Endodermal cell (in vitro differentiated cells): ENCODE data around the gene UCK1. TPM values are rescaled to one million over a fixed set of nuclear protein-coding genes. Genes with fewer than 3 reads are reported as not detected.

ENCODE experiments used
- DNase-seq: peaks from one replicate; pipeline ENCODE4 v3.0.0-alpha.2; 2017
- H3K27ac ChIP-seq: 2 replicates; pipeline ENCODE4 v1.5.1; 2013; ENCODE audit warnings: mild to moderate bottlenecking, low read depth, low read length, moderate library complexity
- H3K27me3 ChIP-seq: 2 replicates; pipeline ENCODE4 v1.6.1; 2013; ENCODE audit warnings: mild to moderate bottlenecking, low read length, moderate library complexity; ENCODE audit not compliant: insufficient read depth, control insufficient read depth, poor library complexity, severe bottlenecking
- H3K36me3 ChIP-seq: 2 replicates; pipeline ENCODE4 v1.7.0; 2013; ENCODE audit warnings: mild to moderate bottlenecking, low read length, moderate library complexity; ENCODE audit not compliant: control insufficient read depth, insufficient read depth
- H3K4me1 ChIP-seq: one replicate; pipeline ENCODE4 v1.7.0; 2013; ENCODE audit warnings: low read length; ENCODE audit not compliant: control insufficient read depth, insufficient read depth
- H3K4me3 ChIP-seq: 2 replicates; pipeline ENCODE4 v1.5.1; 2013; ENCODE audit warnings: mild to moderate bottlenecking, low read length, moderate library complexity
- H3K9ac ChIP-seq: 2 replicates; pipeline ENCODE4 v1.6.1; 2013; ENCODE audit warnings: mild to moderate bottlenecking, low read length, moderate library complexity; ENCODE audit not compliant: poor library complexity, severe bottlenecking; ENCODE audit errors: extremely low read depth
- H3K9me3 ChIP-seq: 2 replicates; pipeline ENCODE4 v1.6.1; 2013; ENCODE audit warnings: mild to moderate bottlenecking, low read length, moderate library complexity; ENCODE audit not compliant: control insufficient read depth
- H3K27ac Mint-ChIP-seq: 2 replicates; pipeline ENCODE4 v1.8.0; 2020; ENCODE audit warnings: mixed read lengths
- H3K27me3 Mint-ChIP-seq: 2 replicates; pipeline ENCODE4 v1.8.0; 2021; ENCODE audit warnings: mild to moderate bottlenecking, mixed read lengths; ENCODE audit not compliant: insufficient read depth
- H3K36me3 Mint-ChIP-seq: 2 replicates; pipeline ENCODE4 v1.8.0; 2020; ENCODE audit warnings: low read depth, mixed read lengths
- H3K4me1 Mint-ChIP-seq: 2 replicates; pipeline ENCODE4 v1.8.0; 2020; ENCODE audit warnings: mixed read lengths
- H3K4me3 Mint-ChIP-seq: 2 replicates; pipeline ENCODE4 v1.8.0; 2020; ENCODE audit warnings: mild to moderate bottlenecking, moderate library complexity, mixed read lengths
- H3K9me3 Mint-ChIP-seq: 2 replicates; pipeline ENCODE4 v1.8.0; 2020; ENCODE audit warnings: mild to moderate bottlenecking, mixed read lengths
- CTCF ChIP-seq: fragments of 200-600 bp; sonication (generic); conservative IDR thresholded peaks from 2 replicates; pipeline ENCODE4 v1.5.0; 2021; ENCODE audit warnings: antibody characterized with exemption, mild to moderate bottlenecking
- WGBS, 2 experiments: methylation state at CpG; one replicate each; pipeline versions ENCODE4 v1.1.5 to v1.1.7; 2013; ENCODE audit warnings: missing lambda C conversion rate in 2 of 2, mixed read lengths in 1 of 2; ENCODE audit not compliant: insufficient coverage in 1 of 2, insufficient read length in 1 of 2; 5-methylcytosine and 5-hydroxymethylcytosine counted together
- total RNA-seq, 2 donors: library from RNA; stranded (reverse); fragmentation: NEBNext Ultra II Directional in 1 of 2; extraction: Animal tissue kit (Norgen Biotek cat#: 25700) in 1 of 2; gene quantifications; 2 replicates in 1 of 2; 3 replicates in 1 of 2; pipeline ENCODE4 v1.2.1, GENCODE V29; 2021

UCK1 gene
- total RNA-seq, 2 donors from 2014 or later: 37.9 to 42.9 TPM

GRCh38 chr9:131543141-131543540 lies 12.1 kb upstream of the UCK1 start:
- no peak overlapping the region for H3K4me3 ChIP-seq
- H3K4me1 Mint-ChIP-seq: peaks cover 10% of the 10 kb centered on the region
- no peaks in the 10 kb centered on the region for H3K27me3 ChIP-seq
- H3K27me3 Mint-ChIP-seq: peaks cover 24% of the 10 kb centered on the region
- 80 to 89% methylated on average over 2 to 6 of the region's 6 CpGs for WGBS, 2 experiments
- no peak for DNase-seq
- peaks cover 31% of the 10 kb centered on the region for H3K9me3 ChIP-seq
- peaks cover 56% of the 10 kb centered on the region for H3K9me3 Mint-ChIP-seq
- H3K9ac ChIP-seq: no peak overlapping the region
- H3K4me1 ChIP-seq: no peaks in the 10 kb centered on the region
- H3K36me3 ChIP-seq: no peaks in the 10 kb centered on the region
- no peak for TF ChIP-seq CTCF
- peaks cover 23% of the 10 kb centered on the region for H3K36me3 Mint-ChIP-seq
- no peak overlapping the region for H3K4me3 Mint-ChIP-seq
- H3K27ac Mint-ChIP-seq: no peak overlapping the region
- H3K27ac ChIP-seq: no peak overlapping the region

GRCh38 chr9:131539223-131539923 lies 8.3 kb upstream of the UCK1 start:
- Mint-ChIP-seq H3K9me3 (peaks cover 49% of the 10 kb centered on the region), H3K36me3 (peaks cover 9% of the 10 kb centered on the region), H3K27ac (no peak overlapping the region), H3K27me3 (peaks cover 11% of the 10 kb centered on the region), H3K4me3 (no peak overlapping the region), H3K4me1 (peaks cover 4% of the 10 kb centered on the region)
- H3K36me3 ChIP-seq: no peaks in the 10 kb centered on the region
- DNase-seq: no peak
- no peak for TF ChIP-seq CTCF
- no peaks in the 10 kb centered on the region for H3K4me1 ChIP-seq
- H3K4me3 ChIP-seq: no peak overlapping the region
- H3K27ac ChIP-seq: no peak overlapping the region
- peaks cover 31% of the 10 kb centered on the region for H3K9me3 ChIP-seq
- no peaks in the 10 kb centered on the region for H3K27me3 ChIP-seq
- WGBS, 2 experiments: 88 to 93% methylated on average over 6 to 7 of the region's 7 CpGs
- H3K9ac ChIP-seq: no peak overlapping the region

- DNase-seq: no peak
Measured at GRCh38 chr9:131537946-131538345, 6.9 kb upstream of the UCK1 start.

More at GRCh38 chr9:131537946-131538345, 6.9 kb upstream of the UCK1 start:
- Histone ChIP-seq H3K4me1 (no peaks in the 10 kb centered on the region), H3K27me3 (no peaks in the 10 kb centered on the region), H3K9ac (no peak overlapping the region), H3K9me3 (peaks cover 17% of the 10 kb centered on the region), H3K36me3 (no peaks in the 10 kb centered on the region), H3K27ac (no peak overlapping the region), H3K4me3 (no peak overlapping the region)
- peaks cover 4% of the 10 kb centered on the region for H3K4me1 Mint-ChIP-seq
- peaks cover 2% of the 10 kb centered on the region for H3K36me3 Mint-ChIP-seq
- 97 to 98% methylated on average over 18 to 19 of the region's 19 CpGs for WGBS, 2 experiments
- H3K9me3 Mint-ChIP-seq: peaks cover 35% of the 10 kb centered on the region
- no peak overlapping the region for H3K4me3 Mint-ChIP-seq
- peaks cover 3% of the 10 kb centered on the region for H3K27me3 Mint-ChIP-seq
- no peak overlapping the region for H3K27ac Mint-ChIP-seq
- TF ChIP-seq CTCF: no peak
